ENCODE measurements around the gene SHPK.

SHPK gene

GRCh38 chr17:3660311-3660891 lies 24.4 kb upstream of the SHPK start:
- DNase-seq (ENCODE audit: low read depth): no peak

DNA sequence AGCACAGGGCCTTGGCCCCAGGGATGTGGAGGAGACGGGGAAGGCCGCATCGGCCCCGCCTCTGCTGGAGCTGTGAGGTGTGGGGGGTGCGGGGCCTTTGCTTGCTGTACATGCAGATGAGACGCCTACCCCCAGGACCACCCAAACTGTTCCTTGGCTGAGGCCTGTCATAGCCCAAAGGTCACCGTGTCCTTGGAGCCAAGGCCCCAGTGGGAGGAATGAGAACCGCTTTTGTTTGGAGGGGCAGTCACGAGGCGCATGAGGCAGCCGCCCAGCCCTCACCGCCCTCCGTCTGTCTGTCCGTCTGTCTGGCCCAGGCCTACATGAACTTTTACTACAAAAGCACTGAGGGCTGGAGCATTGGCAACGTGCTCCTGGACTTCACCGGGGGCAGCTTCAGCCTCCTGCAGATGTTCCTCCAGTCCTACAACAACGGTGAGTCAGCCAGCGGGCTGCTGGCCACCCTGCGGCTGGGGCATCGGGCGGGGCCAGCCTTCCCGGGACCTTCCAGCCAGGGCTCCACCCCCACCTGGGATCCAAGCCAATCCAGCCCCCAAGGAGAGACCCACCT lies 23.6 kb upstream of the SHPK start:
- DNase-seq (ENCODE audit: low read depth): no peak

DNA sequence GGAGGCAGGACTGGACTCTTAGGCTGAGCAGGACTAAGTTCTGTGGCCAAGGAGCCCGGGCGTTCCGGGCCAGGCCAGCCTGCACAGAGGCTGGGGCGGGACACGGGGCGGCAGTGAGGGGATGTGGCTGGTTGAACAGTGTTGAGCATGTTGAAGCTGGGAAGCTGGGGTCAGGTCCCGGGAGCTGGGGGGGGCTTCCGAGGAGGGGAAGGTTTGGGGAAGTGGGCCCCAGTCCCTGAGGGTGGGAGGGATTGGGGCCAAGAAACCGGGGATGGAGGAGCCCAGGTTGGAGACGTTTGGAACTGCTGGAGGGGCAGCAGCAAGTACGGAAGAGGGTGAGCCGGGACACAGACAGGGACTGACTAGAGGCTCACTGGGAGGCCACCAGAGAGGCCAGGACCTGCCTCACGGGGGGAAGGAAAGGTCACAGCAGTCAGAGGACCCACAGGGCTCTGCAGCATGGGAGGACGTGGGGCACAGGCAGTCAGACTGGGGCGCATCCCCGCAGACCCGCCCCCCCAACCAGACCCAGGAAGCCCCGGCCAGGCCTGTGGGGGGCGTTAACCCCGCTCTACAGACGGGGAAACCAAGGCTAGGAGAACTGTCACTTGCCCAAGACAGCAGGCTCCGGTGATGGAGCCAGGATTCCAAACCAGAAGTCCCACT lies 22.9 kb upstream of the SHPK start:
- DNase-seq (ENCODE audit: low read depth): no peak

DNA sequence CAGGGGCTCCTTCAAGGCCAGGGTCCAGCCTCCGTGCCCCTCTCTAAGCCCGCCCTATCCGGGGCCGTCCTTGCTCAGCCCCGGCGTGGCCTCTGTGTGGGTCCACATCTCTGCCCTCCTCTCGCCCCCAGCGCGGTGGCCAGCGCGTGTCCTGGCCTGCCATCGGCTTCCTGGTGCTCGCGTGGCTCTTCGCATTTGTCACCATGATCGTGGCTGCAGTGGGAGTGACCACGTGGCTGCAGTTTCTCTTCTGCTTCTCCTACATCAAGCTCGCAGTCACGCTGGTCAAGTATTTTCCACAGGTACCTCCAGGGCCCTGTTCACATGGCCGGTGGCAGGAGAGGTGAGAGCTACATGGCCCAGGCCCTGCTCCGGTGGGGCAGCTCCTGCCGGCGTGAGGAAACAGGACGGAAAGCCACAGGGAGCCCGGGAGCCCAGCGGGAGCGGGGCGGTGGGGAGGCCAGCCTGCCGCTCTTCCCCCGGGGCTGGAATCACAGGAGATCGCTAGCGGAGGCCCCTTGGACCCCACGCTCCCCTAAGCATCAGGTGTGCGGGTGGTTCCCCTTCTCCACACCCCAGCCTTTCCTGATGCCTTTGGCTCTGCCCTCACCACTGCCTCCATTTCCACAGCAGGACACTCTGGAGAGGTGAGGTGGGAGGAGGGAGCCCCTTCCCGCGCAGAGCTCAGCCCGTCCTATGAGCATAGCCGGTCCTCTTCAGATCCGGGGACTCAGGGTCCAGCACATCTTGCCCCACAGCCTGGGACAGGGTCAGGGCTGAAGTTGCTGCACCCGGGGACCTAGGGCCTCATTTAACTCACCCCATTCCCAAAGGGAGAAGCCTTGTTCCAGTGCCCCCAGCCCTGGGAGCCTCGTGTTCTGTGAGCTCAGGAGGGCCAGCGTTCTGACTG lies 22.1 kb upstream of the SHPK start:
- DNase-seq (ENCODE audit: low read depth): no peak

DNA sequence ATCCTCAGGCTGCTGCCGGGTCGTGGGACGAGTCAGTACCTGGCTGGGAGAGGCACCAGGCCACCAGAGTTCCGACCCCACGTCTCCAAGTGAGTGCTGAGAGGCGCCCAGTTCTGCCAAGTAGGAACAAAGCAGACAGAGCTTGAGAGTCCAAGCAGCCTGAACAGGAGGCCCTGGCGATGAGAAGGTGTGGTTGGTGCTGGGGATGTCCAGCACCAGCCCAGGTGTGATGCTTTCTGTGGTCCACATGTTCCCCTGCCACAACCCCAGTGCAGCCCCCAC lies 21.5 kb upstream of the SHPK start:
- no peak for DNase-seq (ENCODE audit: low read depth)

DNA sequence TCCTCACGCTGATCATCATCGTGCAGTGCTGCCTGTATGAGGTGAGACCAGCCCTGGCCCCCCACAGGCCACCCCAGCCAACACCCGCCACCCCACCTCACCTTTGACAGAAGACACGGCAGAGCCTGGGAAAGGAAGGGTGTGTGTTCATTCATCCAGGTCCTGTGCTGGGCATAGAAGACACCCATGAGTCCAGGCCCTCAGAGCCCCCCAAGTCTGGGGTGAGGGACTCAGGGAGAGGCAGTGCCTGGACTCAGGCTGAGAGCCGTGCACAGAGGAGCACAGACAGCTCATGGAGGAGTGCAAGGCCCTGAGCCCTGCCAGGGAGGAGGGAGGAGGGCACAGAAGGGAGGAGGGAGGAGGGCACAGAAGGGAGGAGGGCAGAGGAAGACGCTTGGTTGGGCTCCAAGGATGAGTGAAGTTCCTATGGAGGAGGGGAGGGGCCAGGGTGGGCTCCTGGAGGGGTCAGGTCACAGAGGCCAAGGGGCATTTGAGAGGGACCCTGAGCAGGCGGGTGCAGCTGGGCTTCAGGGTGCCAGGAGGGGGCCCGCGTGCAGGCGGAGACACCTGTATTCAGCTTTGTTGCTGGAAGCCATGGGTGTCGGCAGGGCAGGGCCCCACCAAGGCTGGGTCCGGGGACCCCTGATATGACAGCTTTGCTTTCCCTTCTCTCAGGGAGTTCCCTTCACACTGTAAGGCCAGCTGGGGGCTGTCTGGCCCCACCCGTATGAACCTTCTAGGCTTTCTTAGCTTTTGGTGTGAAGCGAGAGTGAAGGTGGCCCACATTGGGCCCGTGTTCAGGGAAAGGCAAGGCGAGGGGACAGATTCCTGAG lies 20.9 kb upstream of the SHPK start:
- DNase-seq (ENCODE audit: low read depth): no peak

DNA sequence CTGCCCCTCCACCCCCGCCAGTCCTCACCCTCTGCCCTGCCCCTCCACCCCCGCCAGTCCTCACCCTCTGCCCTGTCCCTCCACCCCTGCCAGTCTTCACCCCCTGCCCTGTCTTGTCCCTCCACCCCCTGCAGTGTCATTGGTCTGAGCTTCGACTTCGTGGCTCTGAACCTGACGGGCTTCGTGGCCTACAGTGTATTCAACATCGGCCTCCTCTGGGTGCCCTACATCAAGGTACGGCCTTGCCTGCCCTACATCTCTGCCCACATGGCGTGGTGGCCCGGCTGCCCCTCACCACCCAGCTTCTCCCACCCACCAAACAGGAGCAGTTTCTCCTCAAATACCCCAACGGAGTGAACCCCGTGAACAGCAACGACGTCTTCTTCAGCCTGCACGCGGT lies 20.3 kb upstream of the SHPK start:
- DNase-seq (ENCODE audit: low read depth): no peak

GRCh38 chr17:3655766-3656165 lies 19.7 kb upstream of the SHPK start:
- no peak for DNase-seq (ENCODE audit: low read depth)

- DNase-seq (ENCODE audit: low read depth): peak; percentile 17
Measured at GRCh38 chr17:3647769-3648555, 11.9 kb upstream of the SHPK start.

- DNase-seq (ENCODE audit: low read depth): no peak
Measured at GRCh38 chr17:3647251-3647650, 11.2 kb upstream of the SHPK start.

DNA sequence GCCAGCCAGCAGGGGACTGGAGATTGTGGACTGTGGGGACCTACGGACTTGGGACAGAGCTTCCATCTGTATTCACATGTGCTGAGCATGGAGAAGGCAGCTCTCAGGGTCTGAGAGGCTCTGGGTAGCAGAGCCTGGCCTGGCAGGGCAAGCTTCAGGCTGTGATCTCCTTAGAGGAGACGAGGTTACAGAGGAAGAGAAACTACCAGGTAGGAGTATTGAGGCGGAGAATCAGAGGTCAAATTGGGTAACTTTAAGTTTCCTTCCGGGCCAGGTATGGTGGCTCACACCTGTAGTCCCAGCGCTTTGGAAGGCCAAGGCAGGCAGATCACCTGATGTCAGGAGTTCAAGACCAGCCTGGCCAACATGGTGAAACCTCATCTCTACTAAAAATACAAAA lies 9.3 kb upstream of the SHPK start:
- DNase-seq (ENCODE audit: low read depth): no peak

DNA sequence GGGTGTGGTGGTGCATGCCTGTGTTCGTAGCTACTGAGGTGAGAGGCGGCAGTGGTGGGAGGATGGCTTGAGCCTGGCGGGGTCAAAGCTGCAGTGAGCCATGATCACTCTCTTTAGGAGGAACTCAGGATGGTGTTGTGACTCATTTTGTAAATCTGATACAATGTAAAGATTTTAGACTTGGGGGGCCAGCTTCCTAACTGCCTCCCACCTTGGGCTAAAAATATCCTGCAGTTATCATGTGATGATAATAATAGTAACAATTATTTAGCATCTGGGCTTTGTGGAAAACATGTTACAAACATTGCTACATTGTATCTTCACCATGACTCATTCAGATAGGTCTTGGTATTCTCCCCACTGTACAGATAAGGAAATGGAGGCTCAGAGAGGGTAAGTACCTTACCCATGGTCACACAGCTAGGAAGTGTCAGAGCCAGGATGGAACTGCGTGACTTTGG lies 7.9 kb upstream of the SHPK start:
- no peak for DNase-seq (ENCODE audit: low read depth)

GRCh38 chr17:3641717-3642486 lies 5.9 kb upstream of the SHPK start:
- DNase-seq (ENCODE audit: low read depth): no peak

GRCh38 chr17:3641014-3641413 lies 5.0 kb upstream of the SHPK start:
- no peak for DNase-seq (ENCODE audit: low read depth)

GRCh38 chr17:3639981-3640596 lies 4.0 kb upstream of the SHPK start:
- DNase-seq (ENCODE audit: low read depth): no peak

DNA sequence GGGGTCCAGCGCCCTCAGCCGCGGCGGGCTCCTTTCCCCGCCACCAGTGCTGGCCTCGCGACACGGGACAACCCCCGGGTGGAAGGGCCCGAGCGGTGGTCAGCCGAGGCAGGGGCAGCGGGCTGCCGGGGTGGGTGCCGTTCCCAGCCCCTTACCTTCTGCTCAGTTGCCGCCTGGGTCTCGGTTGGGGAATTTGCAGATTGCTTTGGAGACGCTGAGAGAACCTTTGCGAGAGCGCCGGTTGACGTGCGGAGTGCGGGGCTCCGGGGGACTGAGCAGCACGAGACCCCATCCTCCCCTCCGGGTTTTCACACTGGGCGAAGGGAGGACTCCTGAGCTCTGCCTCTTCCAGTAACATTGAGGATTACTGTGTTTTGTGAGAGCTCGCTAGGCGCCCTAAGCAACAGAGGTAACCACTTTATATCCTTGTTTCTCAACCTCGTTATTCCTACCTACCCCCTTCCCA lies 891 bp upstream of the SHPK start:
- no peak for DNase-seq (ENCODE audit: low read depth)

GRCh38 chr17:3635474-3636153 lies 436 bp downstream of the SHPK start:
- DNase-seq (ENCODE audit: low read depth): no peak

GRCh38 chr17:3632287-3632686 lies 3.8 kb downstream of the SHPK start:
- DNase-seq (ENCODE audit: low read depth): no peak

- no peak for DNase-seq (ENCODE audit: low read depth)
Measured at GRCh38 chr17:3630781-3631180, 5.3 kb downstream of the SHPK start.
